AG04450 (cell line): ENCODE measurements around the gene OVOL3. TPM values are rescaled to one million over a fixed set of nuclear protein-coding genes. Genes with fewer than 3 reads are reported as not detected.

Experiments used
- CTCF ChIA-PET: fragments of 300-600, 350-600 bp; formaldehyde crosslinking; extraction: SDS; loops from one replicate; lab custom pipeline; 2022; ENCODE audit warnings: antibody characterized with exemption, inconsistent platforms; lab: Charles Lee
- POLR2A ChIA-PET: fragments of 350-600 bp; formaldehyde crosslinking; extraction: SDS; loops from one replicate; lab custom pipeline; 2021; ENCODE audit warnings: antibody characterized with exemption, inconsistent platforms; lab: Yijun Ruan, JAX
- DNase-seq: peaks from one replicate; pipeline ENCODE4 v3.0.0-alpha.2; 2011; ENCODE audit warnings: low read depth, low spot score
- H3K27ac ChIP-seq: one replicate; pipeline ENCODE4 v1.5.1; 2012; ENCODE audit warnings: low read depth, low read length, control low read depth
- H3K27me3 ChIP-seq: one replicate; pipeline ENCODE4 v1.6.0; 2012; ENCODE audit warnings: low read length; ENCODE audit not compliant: control insufficient read depth, insufficient read depth
- H3K4me3 ChIP-seq: 2 replicates; pipeline ENCODE4 v1.5.1; 2011; ENCODE audit warnings: mild to moderate bottlenecking, low read depth, low read length, control low read depth
- H3K9me3 ChIP-seq: 2 replicates; pipeline ENCODE4 v1.5.1; 2012; ENCODE audit warnings: low read length; ENCODE audit not compliant: control insufficient read depth, insufficient read depth
- CTCF ChIP-seq: IDR thresholded peaks from 2 replicates; pipeline ENCODE4 v1.5.1; 2011; ENCODE audit warnings: low read depth, low read length, control low read depth, inconsistent platforms
- polyA plus RNA-seq: library from polyadenylated mRNA; depleted of rRNA; stranded (reverse); fragments of >200 nt; gene quantifications from 2 replicates; pipeline ENCODE4 v1.2.3, GENCODE V29; 2011

The OVOL3 gene
- polyA plus RNA-seq, 1 experiment = not detected

- ChIA-PET CTCF (interaction anchor here (1.1 kb wide), 1 partner anchor 28 kb away, joined by 4 read pairs; no protein-coding TSS in a partner anchor), POLR2A (interaction anchor here (0.6 kb wide), 1 partner anchor 30 kb away, joined by 11 read pairs; no protein-coding TSS in a partner anchor)
- no peak for DNase-seq
Measured at GRCh38 chr19:36142496-36142895, 31.6 kb downstream of the OVOL3 start.

GRCh38 chr19:36144624-36145023 is 33.7 kb downstream of the OVOL3 start:
- CTCF ChIA-PET = no interaction called here
- no peak for DNase-seq
- no peaks in the 10 kb centered on the region for H3K27me3 ChIP-seq
- H3K9me3 ChIP-seq = no peaks in the 10 kb centered on the region
- H3K4me3 ChIP-seq = no peak overlapping the region
- POLR2A ChIA-PET = interaction anchor here (0.6 kb wide), 1 partner anchor 20 kb away, joined by 4 read pairs; no protein-coding TSS in a partner anchor
- H3K27ac ChIP-seq = no peak overlapping the region
- TF ChIP-seq CTCF = no peak

More at GRCh38 chr19:36142496-36142895, 31.6 kb downstream of the OVOL3 start:
- TF ChIP-seq CTCF = no peak
- Histone ChIP-seq H3K27ac (no peak overlapping the region), H3K9me3 (no peaks in the 10 kb centered on the region), H3K27me3 (no peaks in the 10 kb centered on the region), H3K4me3 (no peak overlapping the region)

- ChIA-PET POLR2A (interaction anchor here (1.3 kb wide), 1 partner anchor 10 kb away, joined by 3 read pairs; the partner anchor contains the start of gene CAPNS1), CTCF (no interaction called here)
- Histone ChIP-seq H3K4me3 (no peak overlapping the region), H3K27me3 (no peaks in the 10 kb centered on the region), H3K27ac (no peak overlapping the region), H3K9me3 (no peaks in the 10 kb centered on the region; the same call in 1 of the 2 replicates)
- no peak for DNase-seq
- no peak for TF ChIP-seq CTCF
Measured at GRCh38 chr19:36149673-36150406, 38.9 kb downstream of the OVOL3 start.

DNA sequence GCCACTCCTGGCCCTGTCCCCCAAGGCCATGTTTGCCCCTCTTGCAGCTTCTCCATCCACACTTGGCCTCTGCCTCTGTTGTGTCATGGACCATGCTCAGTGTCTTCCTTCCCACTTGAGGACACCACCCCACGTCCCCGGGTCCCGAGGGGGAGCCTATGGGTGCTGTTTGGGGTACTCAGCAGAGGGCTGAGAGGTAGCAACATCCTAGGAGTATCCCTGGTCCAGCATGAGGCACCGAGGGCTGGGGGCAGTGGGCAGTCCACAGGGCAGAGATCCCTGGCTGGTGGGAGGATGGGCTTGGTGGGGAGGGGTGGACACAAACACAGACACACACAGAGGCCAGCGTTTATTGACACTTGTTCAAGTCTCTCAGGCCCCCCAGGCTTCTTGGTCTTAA is 39.6 kb downstream of the OVOL3 start:
- TF ChIP-seq CTCF = no peak
- no peaks in the 10 kb centered on the region; the same call in 1 of the 2 replicates for H3K9me3 ChIP-seq
- DNase-seq = no peak
- POLR2A ChIA-PET = interaction anchor here (1.3 kb wide), 1 partner anchor 11 kb away, joined by 3 read pairs; the partner anchor contains the start of gene CAPNS1
- no peak overlapping the region for H3K4me3 ChIP-seq
- CTCF ChIA-PET = no interaction called here
- no peak overlapping the region for H3K27ac ChIP-seq
- no peaks in the 10 kb centered on the region for H3K27me3 ChIP-seq
